OCI-LY7 (cell line): ENCODE results near the gene PLCL1. TPM values are rescaled to one million over a fixed set of nuclear protein-coding genes. Genes with fewer than 3 reads are reported as not detected.

Experiments
- BruUV-seq: library from RNA; stranded (reverse); fragments of 400-500 nt; replicated peaks from 2 replicates; lab custom pipeline; 2021; lab: Mats Ljungman, UMichigan
- CTCF ChIA-PET: fragments of 300-600 bp; sonication (Branson Sonifier 250); formaldehyde crosslinking; loops from one replicate; lab custom pipeline; 2022; ENCODE audit warnings: antibody characterized with exemption; ENCODE audit not compliant: unreplicated experiment; lab: Charles Lee
- POLR2A ChIA-PET: fragments of 300-600 bp; sonication (Branson Sonifier 250); formaldehyde crosslinking; loops from one replicate; lab custom pipeline; 2022; ENCODE audit warnings: antibody characterized with exemption; lab: Charles Lee
- DNase-seq: peaks from one replicate; pipeline ENCODE4 v3.0.0-alpha.2; 2015; ENCODE audit warnings: low spot score
- H2AFZ ChIP-seq: fragments of 200-600 bp; sonication (generic), shearing (Covaris generic); 2 replicates; pipeline ENCODE4 v1.6.1; 2014; ENCODE audit warnings: mild to moderate bottlenecking, antibody characterized with exemption, low read length, moderate library complexity
- H3K27ac ChIP-seq: fragments of 200-600 bp; sonication (generic); 2 replicates; pipeline ENCODE4 v1.5.1; 2014; ENCODE audit warnings: mixed run types, low read depth, mild to moderate bottlenecking, moderate library complexity, low read length, inconsistent platforms; ENCODE audit not compliant: poor library complexity, severe bottlenecking
- H3K36me3 ChIP-seq: fragments of 200-600 bp; sonication (generic); 2 replicates; pipeline ENCODE4 v1.6.1; 2014; ENCODE audit warnings: mild to moderate bottlenecking, antibody characterized with exemption, low read length, moderate library complexity, mixed read lengths; ENCODE audit not compliant: insufficient read depth
- H3K4me1 ChIP-seq: fragments of 200-600 bp; sonication (generic); 2 replicates; pipeline ENCODE4 v1.5.1; 2014; ENCODE audit warnings: mild to moderate bottlenecking, low read length; ENCODE audit not compliant: insufficient read depth, poor library complexity, severe bottlenecking
- H3K4me2 ChIP-seq: fragments of 200-600 bp; sonication (generic); 2 replicates; pipeline ENCODE4 v1.6.1; 2014; ENCODE audit warnings: mild to moderate bottlenecking, low read length
- H3K4me3 ChIP-seq: fragments of 200-600 bp; sonication (generic); 2 replicates; pipeline ENCODE4 v1.5.1; 2014; ENCODE audit warnings: mild to moderate bottlenecking, low read depth, low read length; ENCODE audit not compliant: poor library complexity, severe bottlenecking
- H3K79me2 ChIP-seq: fragments of 200-600 bp; sonication (generic); 2 replicates; pipeline ENCODE4 v1.6.1; 2016; ENCODE audit warnings: low read depth, mild to moderate bottlenecking, low read length, moderate library complexity, mixed read lengths; ENCODE audit not compliant: insufficient read depth
- H3K9me2 ChIP-seq: fragments of 200-600 bp; sonication (generic); 2 replicates; pipeline ENCODE4 v1.6.1; 2016; ENCODE audit warnings: mild to moderate bottlenecking, low read length, mixed read lengths; ENCODE audit not compliant: insufficient read depth
- H3K9me3 ChIP-seq: fragments of 200-600 bp; sonication (generic); 2 replicates; pipeline ENCODE4 v1.6.1; 2014; ENCODE audit warnings: mild to moderate bottlenecking, mixed run types, low read length, mixed read lengths
- H4K20me1 ChIP-seq: fragments of 200-600 bp; sonication (generic); 2 replicates; pipeline ENCODE4 v1.6.1; 2014; ENCODE audit warnings: mild to moderate bottlenecking, antibody characterized with exemption, low read length, moderate library complexity, mixed read lengths; ENCODE audit not compliant: insufficient read depth
- CTCF ChIP-seq: fragments of 200-600 bp; sonication (generic); conservative IDR thresholded peaks from 2 replicates; pipeline ENCODE4 v1.5.1; 2014; ENCODE audit warnings: mild to moderate bottlenecking, antibody characterized with exemption, low read length, moderate library complexity, mixed read lengths
- EZH2phosphoT487 ChIP-seq: fragments of 200-600 bp; sonication (generic); IDR thresholded peaks from 2 replicates; pipeline ENCODE4 v1.6.1; 2018; ENCODE audit warnings: low read depth, borderline replicate concordance, mild to moderate bottlenecking, mixed run types, antibody characterized with exemption, low read length, moderate library complexity, mixed read lengths
- intact Hi-C: fragments of 100-400 bp; cut with micrococcal nuclease; formaldehyde crosslinking; loops from one replicate; pipeline ENCODE4 v1.10.0; 2022; ENCODE audit not compliant: unreplicated experiment
- total RNA-seq, 2 experiments: library from RNA; depleted of rRNA in 1 of 2; stranded (reverse); fragments of >200 nt in 1 of 2; shearing (Covaris generic) in 1 of 2; gene quantifications; 2 replicates each; pipeline ENCODE4 v1.2.3, GENCODE V29; 2014 to 2022

The PLCL1 gene
- total RNA-seq, 2 experiments from 2014 or later: 0.03 TPM; not detected in 1

GRCh38 chr2:197805715-197806633 is 1.6 kb downstream of the PLCL1 start:
- Histone ChIP-seq H3K79me2 (no peaks in the 10 kb centered on the region), H3K9me2 (no peaks in the 10 kb centered on the region), H3K4me2 (0 out of 2 replicates have a peak overlapping the region, but pooled peaks have one; percentile 78), H4K20me1 (no peaks in the 10 kb centered on the region), H3K36me3 (no peaks in the 10 kb centered on the region), H3K27ac (no peak overlapping the region), H3K9me3 (no peaks in the 10 kb centered on the region), H3K4me3 (no peak overlapping the region), H3K4me1 (peaks cover 4% of the 10 kb centered on the region), H2AFZ (no peak overlapping the region)
- no peak for DNase-seq
- intact Hi-C loops: no loop called here
- ChIA-PET CTCF (no interaction called here), POLR2A (interaction anchor here (0.6 kb wide), 1 partner anchor 793 kb away, joined by 3 read pairs; no protein-coding TSS in a partner anchor)
- TF ChIP-seq EZH2phosphoT487 (peak; percentile 86; the same call in 1 of the 2 replicates), CTCF (no peak)
- BruUV-seq: no TSS peak

GRCh38 chr2:197809064-197809463 is 4.7 kb downstream of the PLCL1 start:
- H2AFZ ChIP-seq: no peak overlapping the region
- H3K9me2 ChIP-seq: no peaks in the 10 kb centered on the region
- no peak for DNase-seq
- POLR2A ChIA-PET: interaction anchor here (0.5 to 1.0 kb wide), 2 partner anchors 9 to 77 kb away, joined by 3 to 6 read pairs; no protein-coding TSS in a partner anchor
- no peak overlapping the region for H3K4me2 ChIP-seq
- H3K9me3 ChIP-seq: no peaks in the 10 kb centered on the region
- no peak overlapping the region for H3K27ac ChIP-seq
- CTCF ChIA-PET: interaction anchor here (0.6 kb wide), 1 partner anchor 487 kb away, joined by 3 read pairs; no protein-coding TSS in a partner anchor
- no peaks in the 10 kb centered on the region for H3K36me3 ChIP-seq
- BruUV-seq: no TSS peak
- TF ChIP-seq CTCF (no peak), EZH2phosphoT487 (no peak)
- H4K20me1 ChIP-seq: no peaks in the 10 kb centered on the region
- H3K79me2 ChIP-seq: no peaks in the 10 kb centered on the region
- no peak overlapping the region for H3K4me3 ChIP-seq
- H3K4me1 ChIP-seq: peaks cover 1% of the 10 kb centered on the region
- intact Hi-C loops: no loop called here
